HCT116 (cell line): Measurements from ENCODE around the gene CDH4.

Experiments used
- CEBPB ChIP-seq: IDR thresholded peaks from 2 replicates; pipeline ENCODE4 v1.6.1; 2012; ENCODE audit warnings: low read depth
- POLR2AphosphoS5 ChIP-seq: IDR thresholded peaks from 2 replicates; pipeline ENCODE4 v1.6.1; 2011; ENCODE audit warnings: mild to moderate bottlenecking, low read depth, low read length, moderate library complexity
- SIN3A ChIP-seq: IDR thresholded peaks from 2 replicates; pipeline ENCODE4 v1.6.1; 2012; ENCODE audit warnings: low read depth
- ZFX ChIP-seq: fragments of 450-650 bp; IDR thresholded peaks from 2 replicates; pipeline ENCODE4 v1.6.1; 2017
- TF ChIP-seq, protein P1 (sequence below), 3 experiments: fragments of 200-600 bp in 1 of 3; sonication (generic) in 1 of 3; IDR thresholded peaks in 2 of 3; conservative IDR thresholded peaks in 1 of 3; 2 replicates each; pipeline ENCODE4 v1.5.1; 2012 to 2017; ENCODE audit warnings: low read depth in 2 of 3, low read length in 2 of 3, antibody characterized with exemption in 1 of 3, borderline replicate concordance in 1 of 3, control low read depth in 1 of 3, mild to moderate bottlenecking in 1 of 3, mixed read lengths in 1 of 3, mixed run types in 1 of 3, moderate library complexity in 1 of 3; ENCODE audit not compliant: insufficient read depth in 1 of 3
- TF ChIP-seq, protein P2 (sequence below): IDR thresholded peaks from 2 replicates; pipeline ENCODE4 v1.6.1; 2012; ENCODE audit warnings: low read depth

DNA sequence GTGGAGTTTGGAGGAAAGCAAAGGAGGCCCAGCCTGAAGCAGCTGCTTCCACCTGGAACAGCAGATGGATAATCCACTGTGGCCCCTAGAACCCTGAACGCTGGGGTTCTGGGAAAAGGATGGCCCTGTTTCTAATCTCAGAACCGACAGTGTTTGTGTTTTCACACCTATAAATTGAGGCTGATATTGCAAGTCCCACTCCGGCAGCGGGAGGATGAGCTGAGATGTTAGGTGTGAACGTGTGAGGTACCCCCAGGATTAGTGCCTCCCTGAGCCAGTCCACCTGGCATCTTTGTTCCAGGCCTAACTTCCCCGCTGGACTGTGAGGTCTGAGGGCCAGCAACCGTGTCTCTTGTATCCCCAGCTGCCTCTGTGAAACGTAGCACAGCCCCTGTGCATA, 7.8 kb upstream of the CDH4 start:
- TF ChIP-seq, protein P1, sequence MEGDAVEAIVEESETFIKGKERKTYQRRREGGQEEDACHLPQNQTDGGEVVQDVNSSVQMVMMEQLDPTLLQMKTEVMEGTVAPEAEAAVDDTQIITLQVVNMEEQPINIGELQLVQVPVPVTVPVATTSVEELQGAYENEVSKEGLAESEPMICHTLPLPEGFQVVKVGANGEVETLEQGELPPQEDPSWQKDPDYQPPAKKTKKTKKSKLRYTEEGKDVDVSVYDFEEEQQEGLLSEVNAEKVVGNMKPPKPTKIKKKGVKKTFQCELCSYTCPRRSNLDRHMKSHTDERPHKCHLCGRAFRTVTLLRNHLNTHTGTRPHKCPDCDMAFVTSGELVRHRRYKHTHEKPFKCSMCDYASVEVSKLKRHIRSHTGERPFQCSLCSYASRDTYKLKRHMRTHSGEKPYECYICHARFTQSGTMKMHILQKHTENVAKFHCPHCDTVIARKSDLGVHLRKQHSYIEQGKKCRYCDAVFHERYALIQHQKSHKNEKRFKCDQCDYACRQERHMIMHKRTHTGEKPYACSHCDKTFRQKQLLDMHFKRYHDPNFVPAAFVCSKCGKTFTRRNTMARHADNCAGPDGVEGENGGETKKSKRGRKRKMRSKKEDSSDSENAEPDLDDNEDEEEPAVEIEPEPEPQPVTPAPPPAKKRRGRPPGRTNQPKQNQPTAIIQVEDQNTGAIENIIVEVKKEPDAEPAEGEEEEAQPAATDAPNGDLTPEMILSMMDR (IDR thresholded peaks at IDR 0.05 in 2 of 3, conservative IDR thresholded peaks at IDR 0.05 in 1 of 3; ENCODE audit: borderline replicate concordance in 1 of 3, insufficient read depth in 1 of 3, low read depth in 2 of 3, low read length in 2 of 3): no peak
- no peak for TF ChIP-seq SIN3A
- TF ChIP-seq POLR2AphosphoS5: no peak
- no peak for TF ChIP-seq ZFX
- no peak for TF ChIP-seq CEBPB
- TF ChIP-seq, protein P2, sequence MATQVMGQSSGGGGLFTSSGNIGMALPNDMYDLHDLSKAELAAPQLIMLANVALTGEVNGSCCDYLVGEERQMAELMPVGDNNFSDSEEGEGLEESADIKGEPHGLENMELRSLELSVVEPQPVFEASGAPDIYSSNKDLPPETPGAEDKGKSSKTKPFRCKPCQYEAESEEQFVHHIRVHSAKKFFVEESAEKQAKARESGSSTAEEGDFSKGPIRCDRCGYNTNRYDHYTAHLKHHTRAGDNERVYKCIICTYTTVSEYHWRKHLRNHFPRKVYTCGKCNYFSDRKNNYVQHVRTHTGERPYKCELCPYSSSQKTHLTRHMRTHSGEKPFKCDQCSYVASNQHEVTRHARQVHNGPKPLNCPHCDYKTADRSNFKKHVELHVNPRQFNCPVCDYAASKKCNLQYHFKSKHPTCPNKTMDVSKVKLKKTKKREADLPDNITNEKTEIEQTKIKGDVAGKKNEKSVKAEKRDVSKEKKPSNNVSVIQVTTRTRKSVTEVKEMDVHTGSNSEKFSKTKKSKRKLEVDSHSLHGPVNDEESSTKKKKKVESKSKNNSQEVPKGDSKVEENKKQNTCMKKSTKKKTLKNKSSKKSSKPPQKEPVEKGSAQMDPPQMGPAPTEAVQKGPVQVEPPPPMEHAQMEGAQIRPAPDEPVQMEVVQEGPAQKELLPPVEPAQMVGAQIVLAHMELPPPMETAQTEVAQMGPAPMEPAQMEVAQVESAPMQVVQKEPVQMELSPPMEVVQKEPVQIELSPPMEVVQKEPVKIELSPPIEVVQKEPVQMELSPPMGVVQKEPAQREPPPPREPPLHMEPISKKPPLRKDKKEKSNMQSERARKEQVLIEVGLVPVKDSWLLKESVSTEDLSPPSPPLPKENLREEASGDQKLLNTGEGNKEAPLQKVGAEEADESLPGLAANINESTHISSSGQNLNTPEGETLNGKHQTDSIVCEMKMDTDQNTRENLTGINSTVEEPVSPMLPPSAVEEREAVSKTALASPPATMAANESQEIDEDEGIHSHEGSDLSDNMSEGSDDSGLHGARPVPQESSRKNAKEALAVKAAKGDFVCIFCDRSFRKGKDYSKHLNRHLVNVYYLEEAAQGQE: no peak
